GM18520 (cell line): ENCODE measurements around the gene NKPD1.

Source experiments
- ATAC-seq: cut with Tn5 transposase; IDR thresholded peaks from one replicate; pipeline ENCODE4 v1.9.1; 2021; ENCODE audit not compliant: unreplicated experiment

NKPD1 gene

GRCh38 chr19:45156751-45157150, 4.0 kb downstream of the NKPD1 start:
- no peak for ATAC-seq

DNA sequence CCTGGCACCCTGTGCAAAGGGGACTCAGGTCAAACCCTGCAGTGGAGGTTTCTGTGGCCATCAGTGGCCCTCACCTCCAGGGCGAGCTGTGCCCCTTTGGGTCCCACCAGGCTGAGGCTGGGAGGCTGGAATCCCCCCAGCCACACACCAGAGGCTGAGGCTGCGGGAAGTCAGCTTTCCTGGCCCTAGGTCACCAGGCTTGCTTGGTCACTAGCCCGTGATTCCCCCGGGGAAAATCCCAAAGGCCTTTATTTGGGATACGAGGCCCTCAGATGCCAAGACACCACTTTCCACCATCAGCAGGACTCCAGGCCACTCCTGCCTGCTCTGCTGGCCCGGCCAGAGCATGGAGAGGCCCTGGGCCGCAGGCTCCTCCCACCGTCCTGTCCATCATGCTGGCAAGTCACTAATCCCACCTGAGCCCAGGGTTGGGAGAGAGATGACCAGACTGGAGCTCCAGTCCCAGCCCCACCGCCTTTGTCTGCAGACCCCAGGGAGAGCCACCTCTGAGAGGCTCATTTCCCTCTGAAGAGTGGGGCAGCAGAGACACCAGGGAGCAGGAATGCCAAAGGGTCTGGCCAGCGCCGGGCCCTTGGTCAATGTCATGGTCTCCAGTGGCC, 4.7 kb downstream of the NKPD1 start:
- no peak for ATAC-seq

- ATAC-seq, result no peak
Measured at GRCh38 chr19:45154064-45154827, 6.5 kb downstream of the NKPD1 start.

- no peak for ATAC-seq
Measured at GRCh38 chr19:45153339-45154063, 7.3 kb downstream of the NKPD1 start.

DNA sequence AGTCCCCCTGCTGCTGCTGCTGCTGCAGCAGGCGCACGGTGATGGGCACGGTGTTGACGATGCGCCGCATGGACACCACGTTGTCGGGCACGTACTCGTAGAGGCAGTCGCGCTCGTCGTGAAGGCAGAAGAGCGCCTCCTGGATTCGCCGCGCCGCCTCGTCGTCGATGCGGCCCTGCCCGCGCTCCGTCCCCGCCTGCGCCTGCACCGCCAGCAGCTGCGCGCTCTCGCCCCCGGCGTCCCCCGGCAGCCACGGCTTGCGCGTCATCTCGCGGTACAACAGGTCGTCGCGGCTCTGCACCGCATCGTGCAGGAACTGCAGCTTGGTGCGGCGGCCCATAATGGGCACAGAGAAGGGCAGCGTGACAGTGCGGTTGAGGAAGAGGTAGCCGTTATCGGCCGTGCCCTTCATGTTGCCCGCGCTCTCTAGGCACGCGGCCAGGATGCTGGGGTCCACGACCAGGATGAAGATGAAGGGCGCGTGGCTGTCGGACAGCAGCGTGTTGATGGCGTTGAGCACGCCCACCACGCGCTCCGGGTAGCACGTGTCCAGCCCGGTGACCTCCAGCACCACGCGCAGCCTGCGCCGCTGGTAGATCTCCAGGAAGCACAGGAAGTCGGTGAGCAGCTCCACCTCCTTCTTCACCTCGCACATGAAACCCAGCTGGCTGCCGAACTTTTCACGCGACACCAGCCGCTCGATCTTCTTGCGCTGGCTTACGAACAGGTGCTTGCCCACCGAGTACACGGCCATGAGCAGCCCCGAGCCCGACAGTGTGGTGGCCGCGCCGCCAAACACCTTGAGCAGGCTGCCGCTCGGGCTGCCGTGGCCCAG, 8.1 kb downstream of the NKPD1 start:
- ATAC-seq, result no peak

GRCh38 chr19:45151821-45152503, 8.8 kb downstream of the NKPD1 start:
- ATAC-seq, result no peak

DNA sequence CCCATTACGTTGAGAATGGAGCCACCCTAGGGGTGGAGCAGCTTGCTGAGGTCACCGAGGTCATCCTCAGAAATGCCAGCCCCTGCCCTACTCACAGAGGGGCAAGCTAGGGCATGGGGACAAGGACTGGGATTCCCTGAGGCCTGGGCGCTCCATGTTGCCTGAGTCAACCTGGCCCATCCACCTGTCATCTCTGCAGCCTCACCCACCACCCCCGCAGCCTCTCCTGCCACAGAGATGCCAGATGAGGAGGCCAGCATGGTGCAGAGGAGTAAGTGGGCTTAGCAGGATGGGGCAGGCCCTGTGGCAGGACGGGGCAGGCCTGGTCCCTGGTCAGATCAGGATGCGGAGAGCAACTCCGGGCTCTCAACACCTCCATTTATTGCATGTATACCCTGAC, 9.5 kb downstream of the NKPD1 start:
- ATAC-seq, result no peak

DNA sequence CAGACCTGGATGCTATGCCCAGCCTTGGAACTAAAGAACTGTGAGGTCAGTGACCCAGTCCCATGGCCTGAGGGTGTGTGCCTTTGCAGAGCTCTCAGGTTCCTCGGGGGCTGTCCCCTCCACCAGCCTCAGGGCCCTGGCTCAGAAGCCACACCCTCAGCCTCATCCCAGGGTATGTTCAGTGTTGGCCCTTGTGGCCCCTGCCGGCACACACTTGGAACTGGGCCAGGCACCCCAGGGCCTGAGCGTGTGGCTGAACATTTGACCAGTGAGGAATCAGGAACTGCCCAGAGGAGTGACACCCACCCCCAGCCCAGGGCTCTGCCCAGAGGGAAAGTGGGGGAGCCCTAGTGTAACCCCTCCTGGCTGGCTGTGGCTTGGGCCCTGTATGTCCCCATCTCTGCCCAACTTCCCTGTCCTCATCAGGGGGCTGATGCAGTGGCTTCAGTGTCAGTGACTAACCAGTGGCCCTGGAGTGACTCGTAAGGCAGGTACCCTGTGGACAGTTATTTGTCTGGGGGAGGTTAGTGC, 10.0 kb downstream of the NKPD1 start:
- ATAC-seq, result no peak

DNA sequence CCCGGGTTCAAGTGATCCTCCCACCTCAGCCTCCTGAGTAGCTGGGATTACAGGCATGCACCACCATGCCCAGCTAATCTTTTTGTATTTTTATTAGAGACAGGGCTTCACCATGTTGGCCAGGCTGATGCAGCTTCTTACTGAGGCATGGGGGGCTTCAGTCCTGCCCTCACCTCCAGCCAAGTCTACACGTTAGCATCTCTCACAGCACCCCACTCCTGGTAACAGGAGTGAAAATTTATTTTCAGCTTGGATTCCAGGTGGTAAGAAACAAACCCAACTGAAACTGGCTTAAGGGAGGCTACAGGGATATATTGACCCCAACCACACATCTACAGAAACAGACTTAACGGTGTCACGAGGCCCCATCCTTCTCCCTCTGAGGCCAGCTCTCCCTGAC, 10.6 kb downstream of the NKPD1 start:
- no peak for ATAC-seq

DNA sequence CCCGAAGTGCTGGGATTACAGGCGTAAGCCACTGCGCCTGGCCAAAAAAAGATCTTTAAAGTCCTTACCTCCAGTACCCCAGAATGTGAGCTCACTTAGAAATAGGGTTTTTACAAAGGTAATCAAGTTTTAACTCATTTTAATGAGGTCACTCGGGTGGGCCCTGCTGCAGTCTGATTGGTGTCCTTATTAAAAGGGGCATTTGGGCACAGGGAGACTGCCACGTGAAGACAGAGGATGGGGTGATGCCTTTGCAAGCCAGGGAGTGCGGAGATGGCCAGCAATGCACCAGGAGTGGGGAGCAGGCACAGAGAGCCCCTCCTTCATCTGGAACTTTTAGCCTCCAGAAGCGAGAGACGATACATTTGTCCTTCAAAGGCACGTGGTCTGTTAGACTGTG, 11.7 kb downstream of the NKPD1 start:
- ATAC-seq, result no peak

DNA sequence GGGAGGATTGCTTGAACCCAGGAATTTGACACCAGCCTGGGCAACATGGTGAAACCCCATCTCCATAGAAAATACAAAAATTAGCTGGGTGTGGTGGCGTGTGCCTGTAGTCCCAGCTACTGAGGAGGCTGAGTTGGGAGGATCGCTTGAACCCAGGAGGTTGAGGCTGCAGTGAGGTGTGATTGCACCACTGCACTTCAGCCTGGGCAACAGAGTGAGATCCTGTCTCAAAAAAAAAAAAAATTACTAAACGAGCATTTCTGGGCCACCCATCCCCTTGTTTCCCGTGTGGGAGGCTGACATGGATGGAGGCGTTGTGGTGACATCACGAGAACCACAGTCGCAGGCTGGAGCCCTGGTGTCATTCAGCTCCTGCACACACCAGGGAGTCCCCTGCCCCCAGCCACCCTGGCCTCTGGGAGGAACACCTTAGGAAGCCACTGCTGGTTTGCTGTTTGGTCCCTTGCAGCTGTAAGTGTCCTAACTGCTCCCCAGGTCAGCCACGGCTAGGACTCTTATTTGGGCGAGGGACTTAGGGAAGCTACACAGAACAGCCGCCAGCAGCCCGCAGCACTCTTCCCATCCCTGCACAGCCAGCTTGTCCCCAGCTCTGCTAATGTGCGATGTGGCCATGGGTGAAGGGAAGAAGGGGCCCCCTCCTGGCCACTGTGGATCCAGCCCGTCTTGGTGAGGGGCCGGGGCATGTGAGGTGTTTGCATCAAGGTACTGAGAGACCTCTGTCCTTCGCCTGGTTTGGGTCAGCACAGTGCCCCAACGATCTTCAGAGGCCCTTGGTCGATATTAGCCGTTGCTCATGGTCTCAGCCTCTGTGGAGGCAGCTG, 12.7 kb downstream of the NKPD1 start:
- ATAC-seq, result no peak

DNA sequence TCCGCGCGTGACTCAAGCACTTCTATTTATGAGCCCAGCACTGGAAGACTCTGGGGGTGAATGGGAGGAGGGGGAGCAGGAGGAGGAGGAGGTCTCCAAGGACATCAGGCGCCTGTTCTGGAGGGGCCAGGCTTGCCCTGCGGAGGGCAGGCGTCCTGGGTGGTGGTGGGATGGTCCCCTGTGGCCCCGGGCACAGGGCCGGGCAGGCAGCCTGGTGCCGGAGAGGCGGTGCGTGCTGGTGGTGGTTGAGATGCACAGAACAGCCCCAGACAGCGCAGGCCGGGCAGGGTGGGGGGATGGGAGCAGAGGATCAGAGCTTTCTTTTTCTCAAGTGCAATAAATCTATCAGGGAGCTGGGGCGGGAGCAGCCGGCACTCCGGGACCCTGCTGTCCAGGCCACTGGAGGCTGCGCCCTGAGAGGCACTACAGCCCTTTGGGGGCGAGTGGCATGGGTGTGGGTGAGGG, 14.0 kb downstream of the NKPD1 start:
- ATAC-seq, result no peak

DNA sequence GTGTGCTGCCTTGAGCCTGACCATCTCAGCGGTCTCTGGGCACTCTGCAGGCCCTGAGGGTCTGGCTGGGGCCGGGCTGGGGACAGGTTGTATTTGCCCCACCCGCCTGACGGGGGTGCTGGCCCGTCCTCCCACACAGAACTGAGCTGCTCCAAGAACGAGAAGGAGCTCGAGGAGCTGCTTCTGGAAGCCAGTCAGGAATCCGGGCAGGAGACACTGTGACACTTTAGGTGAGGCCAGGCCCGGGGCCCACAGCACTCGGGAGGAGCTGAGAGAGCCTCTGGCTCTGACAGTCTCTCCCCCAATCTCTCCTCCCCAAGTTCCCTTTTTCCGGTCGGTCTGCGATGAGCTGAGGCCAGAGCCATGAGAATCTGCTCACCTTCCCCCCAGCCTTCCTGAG, 14.5 kb downstream of the NKPD1 start:
- ATAC-seq, result no peak

- no peak for ATAC-seq
Measured at GRCh38 chr19:45145270-45146189, 15.3 kb downstream of the NKPD1 start.

GRCh38 chr19:45144431-45145269, 16.1 kb downstream of the NKPD1 start:
- no peak for ATAC-seq

DNA sequence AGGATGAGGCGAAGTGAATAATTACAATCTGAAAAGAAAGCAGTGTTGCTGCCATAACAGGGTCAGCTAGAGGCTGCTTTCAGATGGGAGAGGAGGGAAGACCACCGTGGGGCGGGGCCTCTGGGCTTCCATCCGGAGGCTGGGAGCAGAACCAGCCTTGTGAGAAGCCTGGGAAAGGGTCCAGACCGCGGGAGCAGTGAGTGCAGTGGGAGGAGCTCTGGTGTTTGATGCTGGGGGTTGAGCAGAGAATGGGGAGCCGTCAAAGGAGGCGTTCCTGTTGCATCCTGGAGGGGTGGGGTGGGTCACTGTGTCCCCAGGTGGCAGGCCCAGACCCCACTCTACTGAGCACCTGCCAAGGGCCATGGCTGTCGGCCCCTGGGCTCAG, 18.1 kb downstream of the NKPD1 start:
- ATAC-seq, result no peak

GRCh38 chr19:45142016-45142725, 18.6 kb downstream of the NKPD1 start:
- no peak for ATAC-seq
